Lung (tissue), 12 donors: Measurements from ENCODE around the gene CFAP61. TPM values are rescaled to one million over a fixed set of nuclear protein-coding genes. Genes with fewer than 3 reads are reported as not detected.

Experiments
- ATAC-seq: fragments of 200-7000 bp; cut with Tn5 transposase; one replicate; pipeline ENCODE4 v1.9.1; 2020; ENCODE audit warnings: moderate number of reproducible peaks; ENCODE audit not compliant: insufficient read depth, low FRiP score
- DNase-seq, 3 donors: peaks; one replicate each; pipeline ENCODE4 v3.0.0-alpha.2; 2013 to 2017
- H3K27ac ChIP-seq, 2 donors: one replicate each; pipeline ENCODE4 v1.5.1; 2013; ENCODE audit warnings: mild to moderate bottlenecking in 2 of 2, moderate library complexity in 2 of 2, control low read depth in 1 of 2, inconsistent platforms in 1 of 2, low read depth in 1 of 2, low read length in 1 of 2
- H3K27me3 ChIP-seq, 3 donors: one replicate each; pipeline ENCODE4 v1.5.1; 2013; ENCODE audit warnings: low read length in 2 of 3; ENCODE audit not compliant: control insufficient read depth in 3 of 3, insufficient read depth in 3 of 3
- H3K36me3 ChIP-seq, 4 donors: one replicate each; pipeline ENCODE4 v1.5.1; 2013; ENCODE audit warnings: low read length in 4 of 4, mild to moderate bottlenecking in 1 of 4, moderate library complexity in 1 of 4; ENCODE audit not compliant: control insufficient read depth in 4 of 4, insufficient read depth in 4 of 4
- H3K4me1 ChIP-seq, 5 donors: one replicate each; pipeline ENCODE4 v1.5.1; 2013; ENCODE audit warnings: low read length in 5 of 5, mild to moderate bottlenecking in 2 of 5, moderate library complexity in 1 of 5; ENCODE audit not compliant: control insufficient read depth in 5 of 5, insufficient read depth in 5 of 5
- H3K4me3 ChIP-seq: one replicate; pipeline ENCODE4 v1.5.1; 2013; ENCODE audit warnings: mild to moderate bottlenecking, control low read depth, moderate library complexity
- H3K9ac ChIP-seq, 2 donors: one replicate each; pipeline ENCODE4 v1.5.1; 2013; ENCODE audit warnings: low read length in 2 of 2, control low read depth in 1 of 2; ENCODE audit not compliant: insufficient read depth in 1 of 2
- H3K9me3 ChIP-seq, 4 donors: one replicate each; pipeline ENCODE4 v1.5.1; 2013; ENCODE audit warnings: low read length in 3 of 4, mild to moderate bottlenecking in 1 of 4, moderate library complexity in 1 of 4; ENCODE audit not compliant: control insufficient read depth in 4 of 4, insufficient read depth in 3 of 4
- WGBS, 2 donors: extraction: QIAGEN DNeasy Blood & Tissue Kit; methylation state at CpG; one replicate each; pipeline ENCODE4 v1.1.7; 2013; 5-methylcytosine and 5-hydroxymethylcytosine counted together
- polyA plus RNA-seq, 2 donors: library from polyadenylated mRNA; stranded (reverse); fragments of 200-250 nt; gene quantifications; one replicate each; pipeline ENCODE4 v1.2.1, GENCODE V29; 2013
- total RNA-seq, 2 donors: library from RNA; depleted of rRNA in 1 of 2; stranded (reverse); fragments of >200 nt in 1 of 2; gene quantifications; one replicate each; pipeline ENCODE4 v1.2.1, GENCODE V29; 2014 to 2021
- TF ChIP-seq, protein P1 (sequence below): IDR thresholded peaks from 2 replicates; pipeline ENCODE4 v1.5.1; 2012; ENCODE audit warnings: mild to moderate bottlenecking; ENCODE audit errors: control extremely low read depth, extremely low read depth
- donor health status: control.
- donor health status: control.
- donor health status: Bipolar disorder and iron deficiency.
- donor health status: healthy.
- donor health status: DM: yes; HTN: yes; CAD: no.

The CFAP61 gene
- total and polyA plus RNA-seq, 4 donors: 2.0 to 15.4 (median 6.5) TPM

- no peak overlapping the region for H3K4me3 ChIP-seq
- no peak overlapping the region for H3K27ac ChIP-seq
- no peak for ATAC-seq
- peaks cover 0 to 6% (median 0%) of the 10 kb centered on the region in 3 donors for H3K27me3 ChIP-seq
- 62 to 78% methylated on average over 2 of the region's 2 CpGs for WGBS, 2 donors
- peaks cover 0 to 22% (median 8%) of the 10 kb centered on the region in 5 donors for H3K4me1 ChIP-seq
- TF ChIP-seq, protein P1, sequence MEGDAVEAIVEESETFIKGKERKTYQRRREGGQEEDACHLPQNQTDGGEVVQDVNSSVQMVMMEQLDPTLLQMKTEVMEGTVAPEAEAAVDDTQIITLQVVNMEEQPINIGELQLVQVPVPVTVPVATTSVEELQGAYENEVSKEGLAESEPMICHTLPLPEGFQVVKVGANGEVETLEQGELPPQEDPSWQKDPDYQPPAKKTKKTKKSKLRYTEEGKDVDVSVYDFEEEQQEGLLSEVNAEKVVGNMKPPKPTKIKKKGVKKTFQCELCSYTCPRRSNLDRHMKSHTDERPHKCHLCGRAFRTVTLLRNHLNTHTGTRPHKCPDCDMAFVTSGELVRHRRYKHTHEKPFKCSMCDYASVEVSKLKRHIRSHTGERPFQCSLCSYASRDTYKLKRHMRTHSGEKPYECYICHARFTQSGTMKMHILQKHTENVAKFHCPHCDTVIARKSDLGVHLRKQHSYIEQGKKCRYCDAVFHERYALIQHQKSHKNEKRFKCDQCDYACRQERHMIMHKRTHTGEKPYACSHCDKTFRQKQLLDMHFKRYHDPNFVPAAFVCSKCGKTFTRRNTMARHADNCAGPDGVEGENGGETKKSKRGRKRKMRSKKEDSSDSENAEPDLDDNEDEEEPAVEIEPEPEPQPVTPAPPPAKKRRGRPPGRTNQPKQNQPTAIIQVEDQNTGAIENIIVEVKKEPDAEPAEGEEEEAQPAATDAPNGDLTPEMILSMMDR: no peak
- H3K9ac ChIP-seq: no peak overlapping the region
- H3K36me3 ChIP-seq: peaks cover 0 to 3% (median 0%) of the 10 kb centered on the region in 4 donors
- no peak for DNase-seq
- no peaks in the 10 kb centered on the region for H3K9me3 ChIP-seq
Measured at GRCh38 chr20:20012541-20012940, 39.8 kb upstream of the CFAP61 start.

GRCh38 chr20:20014659-20015058 lies 37.7 kb upstream of the CFAP61 start:
- TF ChIP-seq, protein P1: no peak
- DNase-seq: peak in 1 of 3 donors; percentile 12
- no peak overlapping the region for H3K9ac ChIP-seq
- WGBS, 2 donors: 13 to 20% methylated on average over 2 of the region's 2 CpGs
- H3K4me1 ChIP-seq: peaks cover 12 to 29% (median 18%) of the 10 kb centered on the region in 5 donors
- peaks cover 0 to 4% (median 0%) of the 10 kb centered on the region in 3 donors for H3K27me3 ChIP-seq
- ATAC-seq: no peak
- no peak overlapping the region for H3K27ac ChIP-seq
- H3K36me3 ChIP-seq: peaks cover 0 to 13% (median 0%) of the 10 kb centered on the region in 4 donors
- H3K9me3 ChIP-seq: no peaks in the 10 kb centered on the region
- H3K4me3 ChIP-seq: no peak overlapping the region

DNA sequence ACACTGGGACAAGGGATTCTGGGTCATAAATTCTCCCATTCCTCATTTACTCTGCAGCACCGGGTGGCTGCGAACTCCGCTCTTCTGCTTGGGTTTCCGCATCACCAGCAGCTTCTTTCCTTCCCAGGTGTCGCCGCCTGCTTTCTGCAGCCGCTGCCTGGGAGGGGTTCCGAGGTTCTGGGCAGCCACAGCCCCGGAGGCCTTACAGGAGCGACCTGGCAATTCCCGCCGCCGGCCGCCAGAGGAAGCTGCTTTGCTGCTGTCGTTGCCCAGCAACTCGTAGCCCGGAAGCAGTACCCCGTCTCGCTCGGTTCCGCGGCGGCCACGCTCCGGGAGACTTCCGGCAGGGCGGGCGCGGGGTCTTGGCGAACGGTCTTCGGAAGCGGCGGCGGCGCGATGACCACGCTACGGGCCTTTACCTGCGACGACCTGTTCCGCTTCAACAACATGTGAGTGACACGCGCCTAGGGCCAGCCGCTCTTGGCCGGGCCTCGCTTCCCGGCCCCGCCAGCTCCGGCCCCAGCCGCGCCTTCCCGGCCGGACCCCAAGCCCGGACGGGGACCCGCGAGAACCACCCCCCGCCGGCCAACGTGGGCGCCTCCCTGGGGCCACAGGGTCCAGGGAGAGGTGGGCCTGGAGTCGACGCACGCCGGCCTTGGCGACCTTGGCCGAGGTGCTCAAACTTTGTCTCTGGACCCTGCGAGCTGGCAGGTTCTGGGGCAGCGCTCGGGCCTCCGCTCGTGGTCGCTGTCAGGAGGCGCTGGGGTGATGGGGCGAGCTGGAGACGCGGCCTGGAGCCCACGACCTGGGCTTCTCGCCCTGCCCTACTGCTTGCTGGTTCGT lies 35.1 kb upstream of the CFAP61 start, which contains the start of gene NAA20:
Gene NAA20, plus strand, starts transcription at position 362 of the 843 bp plus-strand sequence. Its CDS starts 35 bp downstream, at position 397.
- H3K27ac ChIP-seq: peak within 1 kb of the TSS; percentile 50 to 92
- ATAC-seq (peak; percentile 96), DNase-seq (peak; percentile 93 to 96 (median 95))
- H3K27me3 ChIP-seq: no peaks in the 10 kb centered on the region
- no peaks in the 10 kb centered on the region for H3K9me3 ChIP-seq
- H3K4me3 ChIP-seq: peak within 1 kb of the TSS; percentile 96
- peak within 1 kb of the TSS; percentile 25 to 88 for H3K9ac ChIP-seq
- peaks cover 10 to 23% (median 12%) of the 10 kb centered on the region in 5 donors for H3K4me1 ChIP-seq
- TF ChIP-seq, protein P1: peak; percentile 78
- peaks cover 0 to 13% (median 1%) of the 10 kb centered on the region in 4 donors for H3K36me3 ChIP-seq
- WGBS, 2 donors: 0% methylated on average over 71 to 81 of the region's 81 CpGs
